ENCODE data around the gene NOC2L.

Gene NOC2L

GRCh38 chr1:974687-975328, 15.8 kb upstream of the NOC2L start:
- no peak for DNase-seq (ENCODE audit: low read depth)

GRCh38 chr1:974293-974640, 15.2 kb upstream of the NOC2L start:
- no peak for DNase-seq (ENCODE audit: low read depth)

- DNase-seq (ENCODE audit: low read depth) = no peak
These were observed 14.6 kb upstream of the NOC2L start for GRCh38 chr1:973459-974292.

- DNase-seq (ENCODE audit: low read depth) = no peak
These were observed 13.8 kb upstream of the NOC2L start for GRCh38 chr1:972726-973458.

- DNase-seq (ENCODE audit: low read depth) = no peak
These were observed 12.9 kb upstream of the NOC2L start for GRCh38 chr1:971751-972506.

GRCh38 chr1:970973-971730, 12.1 kb upstream of the NOC2L start:
- DNase-seq (ENCODE audit: low read depth) = no peak

GRCh38 chr1:970242-970972, 11.4 kb upstream of the NOC2L start:
- DNase-seq (ENCODE audit: low read depth) = no peak

- no peak for DNase-seq (ENCODE audit: low read depth)
These were observed 10.3 kb upstream of the NOC2L start for GRCh38 chr1:969260-969855.

- DNase-seq (ENCODE audit: low read depth) = no peak
These were observed 8.6 kb upstream of the NOC2L start for GRCh38 chr1:967466-968343.

- peak; percentile 63 for DNase-seq (ENCODE audit: low read depth)
These were observed 7.7 kb upstream of the NOC2L start for GRCh38 chr1:966704-967300.

GRCh38 chr1:966135-966703, 7.2 kb upstream of the NOC2L start, which contains the start of gene PLEKHN1:
PLEKHN1 (plus strand) TSS chr1:966482; CDS start chr1:966532, 50 bp downstream.
- no peak for DNase-seq (ENCODE audit: low read depth)

GRCh38 chr1:965526-966134, 6.6 kb upstream of the NOC2L start:
- DNase-seq (ENCODE audit: low read depth) = no peak

GRCh38 chr1:964691-965525, 5.9 kb upstream of the NOC2L start:
- DNase-seq (ENCODE audit: low read depth) = no peak

GRCh38 chr1:963746-964525, 4.9 kb upstream of the NOC2L start:
- no peak for DNase-seq (ENCODE audit: low read depth)

GRCh38 chr1:963301-963651, 4.2 kb upstream of the NOC2L start:
- DNase-seq (ENCODE audit: low read depth) = no peak

Data from stimulated activated CD8-positive, alpha-beta memory T cell treated with anti-CD3 and anti-CD28 coated beads, Interleukin-15, amount 100 ng/mL, for 1 hour (primary cell).